Mesendoderm (in vitro differentiated cells): Measurements from ENCODE around the gene PUS7L.
A peak's percentile ranks its signal among the peaks of the same experiment; 100 is the strongest.
"Not testable (repeated sequence)": the region's sequence is repeated elsewhere in the genome, so short reads cannot be mapped to it uniquely, and the experiment has no call there.

Experiments used
- DNase-seq: peaks from one replicate; pipeline ENCODE4 v3.0.0; 2013
- H2AK5ac ChIP-seq: 2 replicates; pipeline ENCODE4 v1.6.1; 2013; ENCODE audit warnings: low read length, inconsistent platforms
- H2BK120ac ChIP-seq: 2 replicates; pipeline ENCODE4 v1.6.1; 2013; ENCODE audit warnings: low read depth, mild to moderate bottlenecking, low read length, moderate library complexity, mixed read lengths
- H2BK15ac ChIP-seq: replicated peaks from 2 replicates; pipeline ENCODE4 v1.6.1; 2013; ENCODE audit warnings: low read depth, mild to moderate bottlenecking, moderate library complexity
- H2BK5ac ChIP-seq: 2 replicates; pipeline ENCODE4 v1.6.1; 2013; ENCODE audit warnings: low read length, inconsistent platforms
- H3K18ac ChIP-seq: 2 replicates; pipeline ENCODE4 v1.6.1; 2013; ENCODE audit warnings: mild to moderate bottlenecking, low read length, mixed read lengths
- H3K23ac ChIP-seq: one replicate; pipeline ENCODE4 v1.6.1; 2013; ENCODE audit warnings: low read length
- H3K27ac ChIP-seq: 2 replicates; pipeline ENCODE4 v1.5.1; 2013; ENCODE audit warnings: low read depth, mild to moderate bottlenecking, inconsistent platforms, low read length, moderate library complexity
- H3K27me3 ChIP-seq: 2 replicates; pipeline ENCODE4 v1.6.1; 2013; ENCODE audit warnings: low read length, control low read depth, mild to moderate bottlenecking, inconsistent platforms; ENCODE audit not compliant: insufficient read depth, poor library complexity
- H3K36me3 ChIP-seq: 2 replicates; pipeline ENCODE4 v1.6.1; 2013; ENCODE audit warnings: low read length, inconsistent platforms; ENCODE audit not compliant: control insufficient read depth, insufficient read depth
- H3K4ac ChIP-seq: one replicate; pipeline ENCODE4 v1.6.1; 2013; ENCODE audit warnings: low read depth, mild to moderate bottlenecking, low read length, moderate library complexity
- H3K4me1 ChIP-seq: 2 replicates; pipeline ENCODE4 v1.6.1; 2013; ENCODE audit warnings: low read depth, low read length, inconsistent platforms; ENCODE audit not compliant: control insufficient read depth
- H3K4me2 ChIP-seq: 2 replicates; pipeline ENCODE4 v1.6.1; 2013; ENCODE audit warnings: low read length
- H3K4me3 ChIP-seq: 2 replicates; pipeline ENCODE4 v1.5.1; 2013; ENCODE audit warnings: mild to moderate bottlenecking, low read length
- H3K56ac ChIP-seq: one replicate; pipeline ENCODE4 v1.6.1; 2013; ENCODE audit warnings: low read length
- H3K79me1 ChIP-seq: 2 replicates; pipeline ENCODE4 v1.6.1; 2013; ENCODE audit warnings: low read length, inconsistent platforms
- H3K79me2 ChIP-seq: 2 replicates; pipeline ENCODE4 v1.6.1; 2013; ENCODE audit warnings: mild to moderate bottlenecking, low read length; ENCODE audit not compliant: control insufficient read depth, insufficient read depth
- H3K9ac ChIP-seq: 2 replicates; pipeline ENCODE4 v1.6.1; 2013; ENCODE audit warnings: low read length, inconsistent platforms
- H4K5ac ChIP-seq: one replicate; pipeline ENCODE4 v1.6.1; 2013; ENCODE audit warnings: low read length
- H4K8ac ChIP-seq: one replicate; pipeline ENCODE4 v1.6.1; 2013; ENCODE audit warnings: low read depth, mild to moderate bottlenecking, control low read depth, low read length, moderate library complexity
- WGBS: extraction: QIAGEN DNeasy Blood & Tissue Kit; methylation state at CpG from one replicate; pipeline ENCODE4 v1.1.7; 2013; ENCODE audit warnings: low lambda C conversion rate, missing lambda C conversion rate; ENCODE audit not compliant: insufficient coverage; ENCODE audit errors: extremely low coverage; 5-methylcytosine and 5-hydroxymethylcytosine counted together

PUS7L gene

GRCh38 chr12:43696154-43696553, 62.4 kb downstream of the PUS7L start:
- Histone ChIP-seq H3K18ac (no peak overlapping the region), H3K27ac (no peak overlapping the region), H3K4me1 (no peaks in the 10 kb centered on the region), H2BK15ac (no peak overlapping the region), H3K79me2 (no peaks in the 10 kb centered on the region), H2AK5ac (no peak overlapping the region), H3K23ac (no peak overlapping the region), H2BK120ac (no peak overlapping the region), H4K8ac (no peak overlapping the region), H4K5ac (no peak overlapping the region), H2BK5ac (no peak overlapping the region), H3K4me3 (no peak overlapping the region), H3K4me2 (no peak overlapping the region), H3K27me3 (no peaks in the 10 kb centered on the region), H3K9ac (no peak overlapping the region), H3K4ac (no peak overlapping the region), H3K36me3 (no peaks in the 10 kb centered on the region), H3K79me1 (no peaks in the 10 kb centered on the region), H3K56ac (no peak overlapping the region)
- no CpG with 5 or more reads among the region's 3 CpGs for WGBS
- no peak for DNase-seq

- H3K27me3 ChIP-seq: no peaks in the 10 kb centered on the region
- no peaks in the 10 kb centered on the region for H3K4me1 ChIP-seq
- no peak overlapping the region for H3K56ac ChIP-seq
- no peak overlapping the region for H3K27ac ChIP-seq
- H3K23ac ChIP-seq: no peak overlapping the region
- H2BK15ac ChIP-seq: no peak overlapping the region
- no peak overlapping the region for H2BK5ac ChIP-seq
- no peaks in the 10 kb centered on the region for H3K79me1 ChIP-seq
- no peak overlapping the region for H3K4me2 ChIP-seq
- H3K18ac ChIP-seq: no peak overlapping the region
- H4K8ac ChIP-seq: no peak overlapping the region
- H3K79me2 ChIP-seq: no peaks in the 10 kb centered on the region
- DNase-seq: no peak
- H4K5ac ChIP-seq: no peak overlapping the region
- no peak overlapping the region for H3K4me3 ChIP-seq
- H3K9ac ChIP-seq: no peak overlapping the region
- no peak overlapping the region for H3K4ac ChIP-seq
- WGBS: no CpG with 5 or more reads among the region's 1 CpG
- no peak overlapping the region for H2AK5ac ChIP-seq
- H2BK120ac ChIP-seq: no peak overlapping the region
- H3K36me3 ChIP-seq: no peaks in the 10 kb centered on the region
Measured at GRCh38 chr12:43694879-43695278, 63.7 kb downstream of the PUS7L start.

- Histone ChIP-seq H3K4me2 (no peak overlapping the region), H3K79me2 (no peaks in the 10 kb centered on the region), H3K27ac (no peak overlapping the region), H2BK120ac (no peak overlapping the region), H2BK5ac (no peak overlapping the region), H3K23ac (no peak overlapping the region), H2BK15ac (no peak overlapping the region), H4K8ac (no peak overlapping the region), H4K5ac (no peak overlapping the region), H2AK5ac (no peak overlapping the region), H3K9ac (no peak overlapping the region), H3K4me1 (no peaks in the 10 kb centered on the region), H3K79me1 (no peaks in the 10 kb centered on the region), H3K4ac (no peak overlapping the region), H3K36me3 (no peaks in the 10 kb centered on the region), H3K4me3 (no peak overlapping the region), H3K27me3 (no peaks in the 10 kb centered on the region), H3K18ac (no peak overlapping the region), H3K56ac (no peak overlapping the region)
- WGBS: no CpG with 5 or more reads among the region's 1 CpG
- peak; percentile 45 for DNase-seq
Measured at GRCh38 chr12:43692064-43692463, 66.5 kb downstream of the PUS7L start.

- H3K56ac ChIP-seq, H3K18ac ChIP-seq, DNase-seq, H2BK5ac ChIP-seq, H3K27ac ChIP-seq, H3K79me2 ChIP-seq, H3K9ac ChIP-seq, H3K4me3 ChIP-seq, H3K4me1 ChIP-seq, H3K79me1 ChIP-seq, H4K8ac ChIP-seq, H2BK15ac ChIP-seq, H2AK5ac ChIP-seq, H2BK120ac ChIP-seq, H3K27me3 ChIP-seq, H3K4ac ChIP-seq, H4K5ac ChIP-seq, H3K23ac ChIP-seq, H3K4me2 ChIP-seq, H3K36me3 ChIP-seq: not testable (repeated sequence)
- WGBS: no CpG with 5 or more reads among the region's 30 CpGs
Measured at GRCh38 chr12:43685491-43685890, 73.1 kb downstream of the PUS7L start.

DNA sequence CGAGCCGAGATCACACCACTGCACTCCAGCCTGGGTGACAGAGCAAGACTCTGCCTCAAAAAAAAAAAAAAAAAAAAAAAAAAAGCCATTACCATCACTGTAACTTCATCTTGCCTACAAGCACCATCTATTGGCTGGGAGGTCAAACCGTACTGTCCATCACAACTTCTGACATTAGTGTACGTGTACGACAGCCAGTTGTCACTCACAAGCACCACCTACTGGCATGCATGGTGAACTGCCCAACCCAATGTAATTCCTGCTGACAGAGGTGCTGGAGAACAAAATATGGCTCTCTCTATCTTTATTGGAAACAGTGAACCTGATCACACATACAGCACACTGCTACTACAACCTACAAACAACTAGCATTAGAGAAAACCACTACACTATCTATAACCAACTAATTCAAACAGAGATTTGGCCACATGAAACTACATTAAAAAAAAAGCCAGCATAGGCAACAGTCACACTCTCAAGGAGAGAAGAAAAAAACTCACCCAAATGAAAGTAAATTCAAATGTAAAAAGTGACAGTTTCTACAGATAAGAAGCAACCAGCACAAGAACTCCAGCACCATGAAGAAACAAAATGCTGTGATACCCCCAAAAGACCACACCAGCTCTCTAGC, 82.3 kb downstream of the PUS7L start:
- peak; percentile 54 for DNase-seq

More for the DNA sequence above, 82.3 kb downstream of the PUS7L start:
- H3K23ac ChIP-seq: no peak overlapping the region
- H3K36me3 ChIP-seq: no peaks in the 10 kb centered on the region
- no peak overlapping the region for H2BK120ac ChIP-seq
- H4K5ac ChIP-seq: no peak overlapping the region
- no peak overlapping the region for H3K27ac ChIP-seq
- H3K79me1 ChIP-seq: no peaks in the 10 kb centered on the region
- H4K8ac ChIP-seq: no peak overlapping the region
- no peak overlapping the region for H2BK5ac ChIP-seq
- WGBS: no CpG with 5 or more reads among the region's 5 CpGs
- no peaks in the 10 kb centered on the region for H3K4me1 ChIP-seq
- no peaks in the 10 kb centered on the region for H3K27me3 ChIP-seq
- H2AK5ac ChIP-seq: no peak overlapping the region
- no peak overlapping the region for H2BK15ac ChIP-seq
- no peak overlapping the region for H3K4me2 ChIP-seq
- H3K4me3 ChIP-seq: no peak overlapping the region
- H3K4ac ChIP-seq: no peak overlapping the region
- no peak overlapping the region for H3K18ac ChIP-seq
- no peaks in the 10 kb centered on the region for H3K79me2 ChIP-seq
- H3K56ac ChIP-seq: no peak overlapping the region
- no peak overlapping the region for H3K9ac ChIP-seq
